ENCODE measurements around the gene ZNF648. TPM values are rescaled to one million over a fixed set of nuclear protein-coding genes. Genes with fewer than 3 reads are reported as not detected.

ZNF648 gene
- total RNA-seq, 2 experiments from 2014 or later: not detected

DNA sequence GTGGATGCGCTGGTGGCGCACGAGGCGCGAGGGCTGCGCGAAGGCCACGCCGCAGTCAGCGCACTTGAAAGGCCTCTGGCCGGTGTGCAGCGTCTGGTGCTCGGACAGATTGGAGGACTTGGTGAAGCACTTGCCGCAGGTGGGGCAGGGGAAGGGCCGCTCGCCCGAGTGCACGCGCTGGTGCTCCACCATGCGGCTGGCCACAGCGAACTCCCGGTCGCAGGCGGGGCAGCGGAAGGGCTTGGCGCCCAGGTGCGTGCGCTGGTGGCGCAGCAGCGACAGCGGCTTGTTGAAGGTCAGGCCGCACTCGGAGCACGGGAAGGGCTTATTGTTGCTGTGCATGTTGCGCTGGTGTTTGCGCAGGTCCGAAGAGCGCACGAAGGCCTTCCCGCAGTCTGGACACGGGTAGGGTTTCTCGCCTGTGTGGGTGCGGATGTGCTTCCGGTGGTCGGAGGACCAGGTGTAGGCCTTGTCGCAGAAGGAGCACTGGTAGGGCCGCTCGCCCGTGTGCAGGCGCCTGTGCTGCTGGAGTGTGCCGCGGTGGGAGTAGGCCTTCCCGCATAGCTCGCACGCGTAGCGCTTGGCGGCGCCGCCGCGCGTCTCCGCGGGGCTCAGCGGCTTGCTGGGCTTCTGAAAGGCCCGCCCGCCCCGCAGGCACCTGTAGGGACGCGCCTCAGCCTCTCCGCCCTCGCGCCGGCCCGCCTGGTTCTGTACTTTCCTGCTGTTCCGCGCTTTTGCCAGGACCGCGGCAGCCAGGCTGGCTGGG lies 4.7 kb downstream of the ZNF648 start:
- CTCF ChIA-PET: interaction anchor here (1.0 kb wide), 1 partner anchor 10 kb away, joined by 4 read pairs; no protein-coding TSS in a partner anchor
- TF ChIP-seq, protein P1, sequence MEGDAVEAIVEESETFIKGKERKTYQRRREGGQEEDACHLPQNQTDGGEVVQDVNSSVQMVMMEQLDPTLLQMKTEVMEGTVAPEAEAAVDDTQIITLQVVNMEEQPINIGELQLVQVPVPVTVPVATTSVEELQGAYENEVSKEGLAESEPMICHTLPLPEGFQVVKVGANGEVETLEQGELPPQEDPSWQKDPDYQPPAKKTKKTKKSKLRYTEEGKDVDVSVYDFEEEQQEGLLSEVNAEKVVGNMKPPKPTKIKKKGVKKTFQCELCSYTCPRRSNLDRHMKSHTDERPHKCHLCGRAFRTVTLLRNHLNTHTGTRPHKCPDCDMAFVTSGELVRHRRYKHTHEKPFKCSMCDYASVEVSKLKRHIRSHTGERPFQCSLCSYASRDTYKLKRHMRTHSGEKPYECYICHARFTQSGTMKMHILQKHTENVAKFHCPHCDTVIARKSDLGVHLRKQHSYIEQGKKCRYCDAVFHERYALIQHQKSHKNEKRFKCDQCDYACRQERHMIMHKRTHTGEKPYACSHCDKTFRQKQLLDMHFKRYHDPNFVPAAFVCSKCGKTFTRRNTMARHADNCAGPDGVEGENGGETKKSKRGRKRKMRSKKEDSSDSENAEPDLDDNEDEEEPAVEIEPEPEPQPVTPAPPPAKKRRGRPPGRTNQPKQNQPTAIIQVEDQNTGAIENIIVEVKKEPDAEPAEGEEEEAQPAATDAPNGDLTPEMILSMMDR (IDR thresholded peaks at IDR 0.05): no peak

DNA sequence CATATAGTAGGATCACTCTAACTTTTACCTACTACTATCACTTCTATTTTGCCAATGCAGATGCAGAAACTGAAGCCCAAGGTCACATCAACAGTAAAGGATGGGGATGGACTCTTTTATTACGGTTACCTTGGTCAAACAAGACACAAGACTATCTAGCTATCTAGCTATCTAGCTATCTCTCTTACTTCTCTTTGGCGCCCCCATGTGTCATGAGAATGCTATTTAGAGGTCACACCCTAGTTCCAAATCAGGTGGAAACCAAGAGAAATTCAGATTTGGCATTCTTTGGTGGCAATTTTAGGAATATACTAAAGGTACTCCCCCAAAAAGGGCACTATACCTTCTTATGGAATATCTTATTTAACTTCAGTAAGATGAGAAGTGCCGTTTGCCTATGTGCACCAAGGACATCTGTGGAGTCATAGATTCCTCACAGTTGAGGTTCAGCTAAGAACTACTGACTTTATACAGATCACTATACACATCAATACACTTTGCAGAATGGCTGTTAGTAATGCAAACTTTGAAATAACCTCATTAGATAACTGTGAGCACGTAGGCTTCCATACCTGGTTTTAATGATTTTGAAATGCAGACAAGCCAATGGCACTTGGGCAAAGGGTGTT lies 6.7 kb downstream of the ZNF648 start:
- Mint-ChIP-seq H3K27me3 (peaks cover 22% of the 10 kb centered on the region), H3K36me3 (ENCODE audit: low read depth) (no peaks in the 10 kb centered on the region), H3K4me3 (no peak overlapping the region), H3K27ac (no peak overlapping the region), H3K9me3 (no peaks in the 10 kb centered on the region), H3K4me1 (ENCODE audit: low read depth) (no peaks in the 10 kb centered on the region)
- DNase-seq (peak; percentile 79), ATAC-seq (peak; percentile 68)
- POLR2A ChIA-PET: no interaction called here
- TF ChIP-seq, protein P1 (IDR thresholded peaks at IDR 0.05): peak; percentile 74
- CTCF ChIA-PET: interaction anchor here (0.6 to 2.7 kb wide), 31 partner anchors 9 to 576 kb away, joined by 3 to 15 read pairs (median 4); no protein-coding TSS in a partner anchor
- intact Hi-C loops (cut with micrococcal nuclease): no loop called here

More for the DNA sequence above, 4.7 kb downstream of the ZNF648 start:
- no peak for DNase-seq
- Mint-ChIP-seq H3K36me3 (ENCODE audit: low read depth) (no peaks in the 10 kb centered on the region), H3K4me3 (no peak overlapping the region), H3K9me3 (no peaks in the 10 kb centered on the region), H3K4me1 (ENCODE audit: low read depth) (no peaks in the 10 kb centered on the region), H3K27me3 (peaks cover 30% of the 10 kb centered on the region), H3K27ac (no peak overlapping the region)
- ATAC-seq: peak; percentile 10
- intact Hi-C loops (cut with micrococcal nuclease): no loop called here
- POLR2A ChIA-PET: no interaction called here

DNA sequence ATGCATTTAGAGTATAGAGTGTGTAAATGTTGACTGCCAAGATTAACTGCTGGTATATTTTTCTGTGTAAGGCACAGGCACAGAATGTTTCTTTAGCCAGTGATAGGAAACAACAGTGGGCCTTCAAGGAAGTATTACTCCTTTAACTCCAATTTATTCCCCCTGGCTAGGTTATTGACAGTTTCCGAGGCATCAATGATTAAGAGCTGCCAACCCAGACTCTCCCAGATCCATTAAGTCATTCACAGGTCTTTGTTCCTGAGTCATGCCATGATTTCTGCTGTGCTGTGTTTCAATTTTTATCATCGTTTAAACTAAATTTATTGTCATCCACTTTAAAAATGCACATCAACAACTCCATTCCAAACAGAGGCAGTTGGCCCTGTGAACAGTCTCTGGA lies 9.2 kb downstream of the ZNF648 start:
- peaks cover 13% of the 10 kb centered on the region for H3K27me3 Mint-ChIP-seq
- POLR2A ChIA-PET: no interaction called here
- H3K36me3 Mint-ChIP-seq (ENCODE audit: low read depth): no peaks in the 10 kb centered on the region
- ATAC-seq (no peak), DNase-seq (no peak)
- no peaks in the 10 kb centered on the region for H3K4me1 Mint-ChIP-seq (ENCODE audit: low read depth)
- intact Hi-C loops (cut with micrococcal nuclease): no loop called here
- H3K4me3 Mint-ChIP-seq: no peak overlapping the region
- H3K9me3 Mint-ChIP-seq: no peaks in the 10 kb centered on the region
- TF ChIP-seq, protein P1 (IDR thresholded peaks at IDR 0.05): no peak
- no peak overlapping the region for H3K27ac Mint-ChIP-seq
- CTCF ChIA-PET: interaction anchor here (1.2 to 2.9 kb wide), 9 partner anchors 13 to 345 kb away, joined by 3 to 10 read pairs (median 5); no protein-coding TSS in a partner anchor

DNA sequence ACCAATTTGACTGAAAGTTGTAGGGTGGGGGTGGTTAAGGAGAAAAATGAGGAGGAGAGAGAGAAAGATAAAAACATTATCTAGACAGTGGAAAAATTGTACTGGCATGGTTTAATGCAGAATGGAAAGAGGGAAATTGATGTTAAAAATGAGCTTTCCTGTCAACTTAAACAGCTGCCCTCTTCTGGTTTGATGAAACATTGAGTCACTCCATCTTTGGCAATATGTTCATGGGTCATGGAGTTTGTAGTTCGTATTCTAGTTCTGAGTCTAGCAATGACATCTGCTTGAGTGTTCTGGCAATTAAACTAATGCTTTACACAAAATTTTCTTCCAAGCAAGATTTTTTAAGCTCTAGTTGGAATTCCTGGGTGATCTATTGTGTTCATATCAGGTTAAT lies 9.6 kb downstream of the ZNF648 start:
- POLR2A ChIA-PET: no interaction called here
- TF ChIP-seq, protein P1 (IDR thresholded peaks at IDR 0.05): no peak
- no peaks in the 10 kb centered on the region for H3K9me3 Mint-ChIP-seq
- no peaks in the 10 kb centered on the region for H3K36me3 Mint-ChIP-seq (ENCODE audit: low read depth)
- no peak overlapping the region for H3K27ac Mint-ChIP-seq
- peaks cover 13% of the 10 kb centered on the region for H3K27me3 Mint-ChIP-seq
- intact Hi-C loops (cut with micrococcal nuclease): no loop called here
- no peak for ATAC-seq
- H3K4me1 Mint-ChIP-seq (ENCODE audit: low read depth): no peaks in the 10 kb centered on the region
- CTCF ChIA-PET: interaction anchor here (1.2 to 2.9 kb wide), 8 partner anchors 12 to 345 kb away, joined by 3 to 10 read pairs (median 6); no protein-coding TSS in a partner anchor
- no peak overlapping the region for H3K4me3 Mint-ChIP-seq
- DNase-seq: no peak

All from activated CD8-positive, alpha-beta T cell treated with anti-CD3 and anti-CD28 coated beads for 36 hours (primary cell).